ENCODE data around the gene MIDN. TPM values are rescaled to one million over a fixed set of nuclear protein-coding genes. Genes with fewer than 3 reads are reported as not detected.

MIDN gene
- total RNA-seq, 1 donor from 2014 or later: 193 TPM

- TF ChIP-seq, protein P1, sequence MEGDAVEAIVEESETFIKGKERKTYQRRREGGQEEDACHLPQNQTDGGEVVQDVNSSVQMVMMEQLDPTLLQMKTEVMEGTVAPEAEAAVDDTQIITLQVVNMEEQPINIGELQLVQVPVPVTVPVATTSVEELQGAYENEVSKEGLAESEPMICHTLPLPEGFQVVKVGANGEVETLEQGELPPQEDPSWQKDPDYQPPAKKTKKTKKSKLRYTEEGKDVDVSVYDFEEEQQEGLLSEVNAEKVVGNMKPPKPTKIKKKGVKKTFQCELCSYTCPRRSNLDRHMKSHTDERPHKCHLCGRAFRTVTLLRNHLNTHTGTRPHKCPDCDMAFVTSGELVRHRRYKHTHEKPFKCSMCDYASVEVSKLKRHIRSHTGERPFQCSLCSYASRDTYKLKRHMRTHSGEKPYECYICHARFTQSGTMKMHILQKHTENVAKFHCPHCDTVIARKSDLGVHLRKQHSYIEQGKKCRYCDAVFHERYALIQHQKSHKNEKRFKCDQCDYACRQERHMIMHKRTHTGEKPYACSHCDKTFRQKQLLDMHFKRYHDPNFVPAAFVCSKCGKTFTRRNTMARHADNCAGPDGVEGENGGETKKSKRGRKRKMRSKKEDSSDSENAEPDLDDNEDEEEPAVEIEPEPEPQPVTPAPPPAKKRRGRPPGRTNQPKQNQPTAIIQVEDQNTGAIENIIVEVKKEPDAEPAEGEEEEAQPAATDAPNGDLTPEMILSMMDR (IDR thresholded peaks at IDR 0.05; ENCODE audit: unreplicated experiment): no peak
- Mint-ChIP-seq H3K4me3 (ENCODE audit: low read depth) (peak overlapping the region; percentile 81), H3K9me3 (ENCODE audit: low read depth) (no peaks in the 10 kb centered on the region), H3K27ac (peak overlapping the region; percentile 74), H3K27me3 (peaks cover 2% of the 10 kb centered on the region), H3K4me1 (ENCODE audit: low read depth) (peaks cover 10% of the 10 kb centered on the region), H3K36me3 (ENCODE audit: insufficient read depth) (no peaks in the 10 kb centered on the region)
- no peak for DNase-seq (ENCODE audit: low spot score, unreplicated experiment)
Measured at GRCh38 chr19:1286487-1287353, 38.3 kb downstream of the MIDN start.

- Mint-ChIP-seq H3K4me1 (ENCODE audit: low read depth) (peaks cover 10% of the 10 kb centered on the region), H3K27me3 (peaks cover 2% of the 10 kb centered on the region), H3K27ac (no peak overlapping the region), H3K36me3 (ENCODE audit: insufficient read depth) (no peaks in the 10 kb centered on the region), H3K9me3 (ENCODE audit: low read depth) (no peaks in the 10 kb centered on the region), H3K4me3 (ENCODE audit: low read depth) (peak overlapping the region; percentile 81)
- TF ChIP-seq, protein P1 (IDR thresholded peaks at IDR 0.05; ENCODE audit: unreplicated experiment): no peak
- DNase-seq (ENCODE audit: low spot score, unreplicated experiment): no peak
Measured at GRCh38 chr19:1287354-1288225, 39.2 kb downstream of the MIDN start.

DNA sequence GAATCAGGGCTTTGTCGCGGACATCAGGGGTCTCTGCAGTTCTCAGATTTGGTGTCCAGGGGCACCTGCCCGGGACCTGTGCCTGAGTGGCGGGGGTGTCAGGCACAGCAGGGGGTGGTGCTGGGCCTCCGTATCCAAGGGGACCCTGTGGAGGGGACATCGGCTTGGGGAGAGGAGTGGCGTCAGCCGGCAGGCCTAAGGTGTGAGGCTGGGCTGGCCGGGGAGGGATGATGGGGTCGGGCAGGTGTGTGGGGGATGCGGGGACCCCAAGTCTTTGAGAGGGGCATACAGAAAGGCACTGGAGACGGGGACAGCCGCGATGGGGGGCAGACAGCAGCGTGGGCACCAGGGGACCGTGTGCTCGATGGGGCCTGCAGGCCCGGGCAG lies 39.8 kb downstream of the MIDN start:
- H3K9me3 Mint-ChIP-seq (ENCODE audit: low read depth): no peaks in the 10 kb centered on the region
- H3K36me3 Mint-ChIP-seq (ENCODE audit: insufficient read depth): no peaks in the 10 kb centered on the region
- peaks cover 9% of the 10 kb centered on the region for H3K4me1 Mint-ChIP-seq (ENCODE audit: low read depth)
- H3K27me3 Mint-ChIP-seq: peaks cover 2% of the 10 kb centered on the region
- H3K27ac Mint-ChIP-seq: no peak overlapping the region
- peak overlapping the region; percentile 37 for H3K4me3 Mint-ChIP-seq (ENCODE audit: low read depth)
- TF ChIP-seq, protein P1 (IDR thresholded peaks at IDR 0.05; ENCODE audit: unreplicated experiment): no peak
- DNase-seq (ENCODE audit: low spot score, unreplicated experiment): no peak

GRCh38 chr19:1288833-1289685 lies 40.7 kb downstream of the MIDN start:
- H3K4me1 Mint-ChIP-seq (ENCODE audit: low read depth): peaks cover 9% of the 10 kb centered on the region
- no peak overlapping the region for H3K4me3 Mint-ChIP-seq (ENCODE audit: low read depth)
- no peaks in the 10 kb centered on the region for H3K36me3 Mint-ChIP-seq (ENCODE audit: insufficient read depth)
- H3K27me3 Mint-ChIP-seq: peaks cover 2% of the 10 kb centered on the region
- DNase-seq (ENCODE audit: low spot score, unreplicated experiment): no peak
- no peaks in the 10 kb centered on the region for H3K9me3 Mint-ChIP-seq (ENCODE audit: low read depth)
- TF ChIP-seq, protein P1 (IDR thresholded peaks at IDR 0.05; ENCODE audit: unreplicated experiment): no peak
- no peak overlapping the region for H3K27ac Mint-ChIP-seq

DNA sequence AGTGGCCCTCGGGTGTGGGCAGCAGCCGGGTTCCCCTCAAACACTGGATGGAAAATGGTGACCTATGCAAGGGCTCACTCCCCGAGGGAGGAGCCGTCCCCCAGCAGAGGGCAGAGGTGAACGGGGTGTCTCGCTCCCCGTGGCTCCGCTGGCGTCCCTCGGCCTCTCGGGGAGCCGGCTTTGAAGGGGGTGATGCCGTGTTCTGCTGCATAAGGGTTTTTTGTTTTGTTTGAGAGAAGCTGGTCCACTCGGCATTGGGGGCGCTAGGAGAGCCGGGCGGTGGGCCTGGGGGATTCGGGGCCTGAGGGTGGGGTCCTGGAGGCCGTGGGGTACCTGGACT lies 41.3 kb downstream of the MIDN start:
- DNase-seq (ENCODE audit: low spot score, unreplicated experiment): no peak
- Mint-ChIP-seq H3K4me1 (ENCODE audit: low read depth) (peaks cover 5% of the 10 kb centered on the region), H3K36me3 (ENCODE audit: insufficient read depth) (no peaks in the 10 kb centered on the region), H3K4me3 (ENCODE audit: low read depth) (no peak overlapping the region), H3K27ac (no peak overlapping the region), H3K27me3 (peaks cover 2% of the 10 kb centered on the region), H3K9me3 (ENCODE audit: low read depth) (no peaks in the 10 kb centered on the region)
- TF ChIP-seq, protein P1 (IDR thresholded peaks at IDR 0.05; ENCODE audit: unreplicated experiment): no peak

Measured in progenitor cell of endocrine pancreas (in vitro differentiated cells).